Type B pancreatic cell (in vitro differentiated cells): ENCODE results near the gene THG1L. TPM values are rescaled to one million over a fixed set of nuclear protein-coding genes. Genes with fewer than 3 reads are reported as not detected.

Experiments
- DNase-seq: peaks from one replicate; pipeline ENCODE4 v3.0.0; 2021; ENCODE audit warnings: mixed read lengths; ENCODE audit not compliant: unreplicated experiment; ENCODE audit errors: extremely low spot score
- H3K27ac Mint-ChIP-seq: 2 replicates; pipeline ENCODE4 v1.8.0; 2021; ENCODE audit warnings: mild to moderate bottlenecking, mixed read lengths
- H3K27me3 Mint-ChIP-seq: 2 replicates; pipeline ENCODE4 v1.8.0; 2021; ENCODE audit warnings: mixed read lengths
- H3K36me3 Mint-ChIP-seq: 2 replicates; pipeline ENCODE4 v1.8.0; 2021; ENCODE audit warnings: mixed read lengths
- H3K4me1 Mint-ChIP-seq: one replicate; pipeline ENCODE4 v1.8.0; 2021; ENCODE audit warnings: mixed read lengths; ENCODE audit not compliant: unreplicated experiment
- H3K4me3 Mint-ChIP-seq: 2 replicates; pipeline ENCODE4 v1.8.0; 2021; ENCODE audit warnings: mild to moderate bottlenecking, mixed read lengths
- H3K9me3 Mint-ChIP-seq: 2 replicates; pipeline ENCODE4 v1.8.0; 2021; ENCODE audit warnings: mixed read lengths
- CTCF ChIP-seq: fragments of 200-600 bp; sonication (generic); conservative IDR thresholded peaks from 2 replicates; pipeline ENCODE4 v1.5.0; 2021; ENCODE audit warnings: antibody characterized with exemption, mild to moderate bottlenecking
- total RNA-seq: library from RNA; stranded (reverse); gene quantifications from 2 replicates; pipeline ENCODE4 v1.2.1, GENCODE V29; 2021; ENCODE audit warnings: low replicate concordance

Gene THG1L
- total RNA-seq, 1 donor from 2014 or later = 13.6 TPM

GRCh38 chr5:157747766-157748700, 16.8 kb downstream of the THG1L start:
- DNase-seq = no peak
- peaks cover 18% of the 10 kb centered on the region for H3K4me1 Mint-ChIP-seq
- no peak overlapping the region for H3K4me3 Mint-ChIP-seq
- H3K9me3 Mint-ChIP-seq = no peaks in the 10 kb centered on the region
- H3K27me3 Mint-ChIP-seq = peaks cover 5% of the 10 kb centered on the region
- H3K36me3 Mint-ChIP-seq = peaks cover 3% of the 10 kb centered on the region
- no peak overlapping the region for H3K27ac Mint-ChIP-seq
- TF ChIP-seq CTCF = no peak

GRCh38 chr5:157748760-157749461, 17.7 kb downstream of the THG1L start:
- Mint-ChIP-seq H3K27ac (no peak overlapping the region), H3K9me3 (no peaks in the 10 kb centered on the region), H3K36me3 (peaks cover 3% of the 10 kb centered on the region), H3K4me1 (peaks cover 18% of the 10 kb centered on the region), H3K4me3 (no peak overlapping the region), H3K27me3 (peaks cover 5% of the 10 kb centered on the region)
- no peak for TF ChIP-seq CTCF
- no peak for DNase-seq

- H3K27ac Mint-ChIP-seq = no peak overlapping the region
Measured at GRCh38 chr5:157749462-157749799, 18.2 kb downstream of the THG1L start.

GRCh38 chr5:157750320-157750719, 19.1 kb downstream of the THG1L start:
- H3K4me3 Mint-ChIP-seq = no peak overlapping the region
- no peaks in the 10 kb centered on the region for H3K9me3 Mint-ChIP-seq
- H3K27me3 Mint-ChIP-seq = no peaks in the 10 kb centered on the region
- peaks cover 11% of the 10 kb centered on the region for H3K4me1 Mint-ChIP-seq
- no peak for DNase-seq
- H3K27ac Mint-ChIP-seq = no peak overlapping the region
- H3K36me3 Mint-ChIP-seq = peaks cover 3% of the 10 kb centered on the region
- no peak for TF ChIP-seq CTCF

More at GRCh38 chr5:157749462-157749799, 18.2 kb downstream of the THG1L start:
- Mint-ChIP-seq H3K36me3 (peaks cover 3% of the 10 kb centered on the region), H3K4me1 (peaks cover 15% of the 10 kb centered on the region), H3K27me3 (peaks cover 2% of the 10 kb centered on the region), H3K9me3 (no peaks in the 10 kb centered on the region), H3K4me3 (no peak overlapping the region)
- no peak for TF ChIP-seq CTCF
- no peak for DNase-seq

GRCh38 chr5:157756122-157756521, 24.9 kb downstream of the THG1L start:
- DNase-seq = no peak
- Mint-ChIP-seq H3K4me1 (no peaks in the 10 kb centered on the region), H3K27ac (no peak overlapping the region), H3K4me3 (no peak overlapping the region), H3K9me3 (no peaks in the 10 kb centered on the region), H3K27me3 (peaks cover 2% of the 10 kb centered on the region), H3K36me3 (peaks cover 14% of the 10 kb centered on the region)
- no peak for TF ChIP-seq CTCF
